HG03139 (cell line): Measurements from ENCODE around the gene GJB4.
"Not testable (repeated sequence)": the region's sequence is repeated elsewhere in the genome, so short reads cannot be mapped to it uniquely, and the experiment has no call there.

Experiments used
- ATAC-seq: cut with Tn5 transposase; IDR thresholded peaks from one replicate; pipeline ENCODE4 v1.9.1; 2021; ENCODE audit not compliant: unreplicated experiment

The GJB4 gene

DNA sequence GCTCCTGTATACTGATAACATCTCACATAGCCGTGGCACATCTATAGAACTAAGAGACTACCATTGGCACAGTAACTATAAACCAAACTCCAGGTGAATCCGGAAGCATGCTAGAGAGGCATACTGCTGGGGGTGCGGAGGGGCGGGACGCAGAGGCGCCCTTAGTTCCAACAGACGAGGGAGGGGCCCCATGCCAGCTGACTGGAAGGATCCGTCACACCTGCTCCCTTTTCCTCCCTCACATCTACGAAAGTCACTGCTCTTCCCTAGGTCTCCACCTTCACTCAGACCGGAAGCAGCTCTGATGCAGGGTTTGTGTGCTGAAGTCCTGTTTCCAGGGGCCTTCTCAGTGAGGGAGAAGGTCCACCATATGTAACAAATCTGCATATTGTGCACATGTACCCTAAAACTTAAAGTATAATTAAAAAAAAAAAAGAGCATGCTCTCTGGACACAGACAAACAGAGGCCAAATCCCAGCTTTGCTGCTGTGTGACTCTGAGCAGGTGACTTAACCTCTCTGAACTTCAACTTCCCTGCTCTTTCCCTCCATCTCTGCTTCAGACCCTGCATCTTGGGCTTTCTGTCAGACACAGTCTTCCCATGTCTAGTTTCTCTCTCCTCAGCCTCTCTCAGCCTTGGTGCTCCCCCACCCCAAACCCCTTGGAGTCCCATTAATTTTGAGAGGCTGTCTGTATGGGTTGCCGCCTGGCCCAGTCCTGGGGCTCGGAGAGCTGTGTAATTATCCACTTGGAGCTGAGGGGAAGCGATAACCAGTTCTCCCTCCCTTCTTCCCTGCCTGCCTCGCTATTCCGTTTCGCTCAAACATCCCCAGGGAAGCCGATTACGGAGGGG lies 12.5 kb upstream of the GJB4 start:
- no peak for ATAC-seq

DNA sequence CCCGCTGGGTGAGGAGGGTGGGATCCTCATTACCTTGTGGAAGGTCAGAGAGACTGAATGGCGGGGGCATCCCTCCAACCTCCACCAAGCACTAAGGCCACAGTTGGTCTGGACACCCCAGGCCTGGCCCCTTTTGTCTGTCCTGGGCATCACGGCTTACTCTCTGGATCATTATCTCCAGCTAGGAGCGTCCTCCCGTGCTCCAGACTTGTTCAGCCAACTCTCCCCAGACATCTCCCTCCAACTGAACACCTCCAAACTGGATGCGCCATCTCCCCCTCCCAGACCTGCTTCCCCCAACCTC lies 11.9 kb upstream of the GJB4 start:
- ATAC-seq: no peak

DNA sequence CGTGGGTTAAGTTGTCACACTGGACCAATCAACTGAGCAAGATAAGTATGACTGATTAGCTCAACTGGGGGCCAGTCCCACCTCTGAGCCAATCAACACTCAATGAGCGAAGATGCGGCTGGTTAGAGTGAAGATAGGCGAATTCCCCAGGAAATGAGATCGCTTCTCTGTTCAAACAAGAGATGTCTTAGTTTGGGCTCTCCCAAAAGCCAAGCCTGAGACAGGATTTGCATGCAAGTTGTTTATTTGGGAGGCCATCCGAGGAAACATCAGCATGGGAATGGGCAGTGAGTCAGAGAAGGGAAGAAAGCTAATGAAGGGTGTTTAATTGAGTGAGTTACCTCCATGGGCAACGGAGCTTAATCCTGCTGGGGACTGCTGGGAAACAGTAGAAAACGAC lies 9.5 kb upstream of the GJB4 start:
- ATAC-seq: no peak

DNA sequence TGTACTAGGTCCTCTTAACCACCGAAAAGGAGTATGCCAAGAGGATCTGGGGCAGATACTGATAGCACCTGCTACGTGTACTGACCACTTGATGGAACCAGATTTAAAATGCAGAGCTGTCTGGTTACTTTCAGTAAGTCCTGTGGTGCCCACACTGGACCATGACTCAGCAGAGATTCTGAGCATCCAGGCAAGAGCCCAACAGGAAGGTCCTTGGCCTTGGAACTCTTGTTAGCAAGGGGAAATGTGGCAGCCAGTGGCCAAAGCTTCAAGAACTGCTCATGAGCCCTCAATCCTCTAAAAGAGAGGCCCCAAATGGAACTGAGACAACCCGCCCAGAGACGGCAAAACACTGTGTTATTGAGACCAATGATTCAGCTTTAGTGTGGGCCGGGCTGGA lies 8.9 kb upstream of the GJB4 start:
- no peak for ATAC-seq

DNA sequence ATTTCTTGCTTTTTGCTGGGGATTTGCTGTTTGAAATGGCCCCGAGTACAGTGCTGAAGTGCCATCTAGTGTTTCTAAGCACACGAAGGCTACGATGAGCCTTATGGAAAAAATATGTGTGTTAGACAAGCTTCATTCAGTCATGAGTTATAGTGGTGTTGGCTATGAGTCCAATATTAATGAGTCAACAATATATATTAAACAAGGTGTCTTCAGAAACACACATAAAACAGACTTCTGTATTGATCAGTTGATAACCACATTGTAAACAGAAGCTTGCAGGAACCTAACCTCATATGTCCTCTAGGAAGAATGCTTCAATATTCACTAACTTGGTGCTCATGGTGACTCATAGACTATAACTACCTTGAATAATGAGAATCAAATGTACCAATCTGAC lies 6.4 kb upstream of the GJB4 start:
- no peak for ATAC-seq

DNA sequence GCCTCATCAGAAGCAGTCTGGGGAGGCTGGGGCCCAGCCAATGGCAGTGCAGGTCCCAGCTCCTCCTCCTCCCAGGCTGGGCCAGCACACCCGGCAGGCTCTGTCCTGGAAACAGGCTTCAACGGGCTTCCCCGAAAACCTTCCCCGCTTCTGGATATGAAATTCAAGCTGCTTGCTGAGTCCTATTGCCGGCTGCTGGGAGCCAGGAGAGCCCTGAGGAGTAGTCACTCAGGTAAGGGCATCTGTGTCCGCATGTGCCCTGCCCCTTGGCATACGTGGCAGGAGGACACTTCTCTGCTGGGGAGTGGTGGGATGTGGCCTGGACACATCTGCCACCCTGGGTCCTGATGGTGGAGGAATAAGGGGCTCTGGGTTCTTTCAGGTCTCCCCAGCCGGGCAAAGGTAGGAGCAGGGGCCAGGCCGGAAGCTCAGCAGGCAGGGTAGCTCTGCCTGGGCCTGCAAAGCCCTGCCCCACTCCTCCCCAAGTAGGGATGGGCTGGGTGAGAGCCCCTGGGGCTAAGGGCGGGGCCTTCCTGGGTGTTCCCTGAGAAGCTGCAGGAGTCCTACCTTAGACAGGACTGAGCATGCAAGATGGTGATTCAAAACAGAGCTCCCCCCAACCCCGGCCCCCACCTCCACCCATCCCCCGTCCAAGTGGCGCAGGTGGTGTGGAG lies 4.4 kb upstream of the GJB4 start, which contains the start of gene GJB5:
Gene GJB5 (plus strand): TSS at position 84 of the 674 bp plus-strand sequence. CDS start 2,284 bp downstream, outside the sequence.
- no peak for ATAC-seq

DNA sequence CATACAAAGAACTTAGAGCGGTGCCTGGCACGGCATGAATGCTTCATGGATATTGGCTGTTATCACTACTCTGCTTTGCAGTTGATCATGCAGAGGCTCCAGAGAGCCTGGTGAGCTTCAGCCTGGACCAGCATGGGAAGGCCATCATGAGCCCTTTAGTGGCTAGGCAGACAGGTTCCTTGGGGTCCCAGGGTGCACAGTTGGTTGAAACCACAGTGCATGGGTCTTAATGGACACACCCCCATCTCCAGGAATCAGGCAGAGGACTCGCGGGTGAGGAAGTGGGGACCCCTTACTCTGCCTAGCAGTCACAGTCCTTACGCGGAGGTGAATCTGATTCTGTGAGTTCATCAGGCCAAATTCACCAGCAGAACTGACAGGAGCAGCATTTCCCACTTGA lies 3.6 kb upstream of the GJB4 start:
- ATAC-seq: no peak

DNA sequence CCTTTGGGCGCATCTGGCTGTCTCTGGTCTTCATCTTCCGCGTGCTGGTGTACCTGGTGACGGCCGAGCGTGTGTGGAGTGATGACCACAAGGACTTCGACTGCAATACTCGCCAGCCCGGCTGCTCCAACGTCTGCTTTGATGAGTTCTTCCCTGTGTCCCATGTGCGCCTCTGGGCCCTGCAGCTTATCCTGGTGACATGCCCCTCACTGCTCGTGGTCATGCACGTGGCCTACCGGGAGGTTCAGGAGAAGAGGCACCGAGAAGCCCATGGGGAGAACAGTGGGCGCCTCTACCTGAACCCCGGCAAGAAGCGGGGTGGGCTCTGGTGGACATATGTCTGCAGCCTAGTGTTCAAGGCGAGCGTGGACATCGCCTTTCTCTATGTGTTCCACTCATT lies 2.2 kb upstream of the GJB4 start:
- ATAC-seq: no peak

DNA sequence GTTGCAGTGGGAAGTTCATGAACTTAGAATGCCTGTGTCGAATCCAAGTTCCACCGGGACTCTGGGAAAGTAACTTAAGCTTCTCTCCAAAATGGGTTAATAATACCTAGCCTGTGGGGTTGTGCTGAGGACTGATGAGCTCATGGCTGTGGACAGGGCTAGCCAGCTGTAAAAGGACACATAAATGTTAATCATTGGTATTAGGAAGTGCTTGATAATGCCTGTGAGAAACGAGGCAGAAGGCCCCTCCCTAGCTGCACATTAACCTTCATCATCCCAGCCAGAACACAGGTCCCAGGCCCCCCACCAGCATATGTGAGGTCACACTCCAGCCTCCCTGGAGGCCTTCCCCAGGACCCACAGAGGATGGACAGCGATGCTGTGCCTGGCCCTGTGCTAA lies 789 bp upstream of the GJB4 start:
- ATAC-seq: no peak

DNA sequence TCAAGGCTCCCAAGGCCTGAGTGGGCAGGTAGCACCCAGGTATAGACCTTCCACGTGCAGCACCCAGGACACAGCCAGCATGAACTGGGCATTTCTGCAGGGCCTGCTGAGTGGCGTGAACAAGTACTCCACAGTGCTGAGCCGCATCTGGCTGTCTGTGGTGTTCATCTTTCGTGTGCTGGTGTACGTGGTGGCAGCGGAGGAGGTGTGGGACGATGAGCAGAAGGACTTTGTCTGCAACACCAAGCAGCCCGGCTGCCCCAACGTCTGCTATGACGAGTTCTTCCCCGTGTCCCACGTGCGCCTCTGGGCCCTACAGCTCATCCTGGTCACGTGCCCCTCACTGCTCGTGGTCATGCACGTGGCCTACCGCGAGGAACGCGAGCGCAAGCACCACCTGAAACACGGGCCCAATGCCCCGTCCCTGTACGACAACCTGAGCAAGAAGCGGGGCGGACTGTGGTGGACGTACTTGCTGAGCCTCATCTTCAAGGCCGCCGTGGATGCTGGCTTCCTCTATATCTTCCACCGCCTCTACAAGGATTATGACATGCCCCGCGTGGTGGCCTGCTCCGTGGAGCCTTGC lies 1.7 kb downstream of the GJB4 start:
- no peak for ATAC-seq

DNA sequence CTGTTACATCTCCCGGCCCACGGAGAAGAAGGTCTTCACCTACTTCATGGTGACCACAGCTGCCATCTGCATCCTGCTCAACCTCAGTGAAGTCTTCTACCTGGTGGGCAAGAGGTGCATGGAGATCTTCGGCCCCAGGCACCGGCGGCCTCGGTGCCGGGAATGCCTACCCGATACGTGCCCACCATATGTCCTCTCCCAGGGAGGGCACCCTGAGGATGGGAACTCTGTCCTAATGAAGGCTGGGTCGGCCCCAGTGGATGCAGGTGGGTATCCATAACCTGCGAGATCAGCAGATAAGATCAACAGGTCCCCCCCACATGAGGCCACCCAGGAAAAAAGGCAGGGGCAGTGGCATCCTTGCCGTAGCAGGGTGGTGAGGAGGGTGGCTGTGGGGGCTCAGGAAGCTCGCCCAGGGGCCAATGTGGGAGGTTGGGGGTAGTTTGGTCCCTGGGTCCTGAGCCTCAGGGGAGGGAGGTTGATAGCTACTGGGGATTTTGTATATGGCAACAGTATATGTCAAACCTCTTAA lies 2.3 kb downstream of the GJB4 start:
- no peak for ATAC-seq

DNA sequence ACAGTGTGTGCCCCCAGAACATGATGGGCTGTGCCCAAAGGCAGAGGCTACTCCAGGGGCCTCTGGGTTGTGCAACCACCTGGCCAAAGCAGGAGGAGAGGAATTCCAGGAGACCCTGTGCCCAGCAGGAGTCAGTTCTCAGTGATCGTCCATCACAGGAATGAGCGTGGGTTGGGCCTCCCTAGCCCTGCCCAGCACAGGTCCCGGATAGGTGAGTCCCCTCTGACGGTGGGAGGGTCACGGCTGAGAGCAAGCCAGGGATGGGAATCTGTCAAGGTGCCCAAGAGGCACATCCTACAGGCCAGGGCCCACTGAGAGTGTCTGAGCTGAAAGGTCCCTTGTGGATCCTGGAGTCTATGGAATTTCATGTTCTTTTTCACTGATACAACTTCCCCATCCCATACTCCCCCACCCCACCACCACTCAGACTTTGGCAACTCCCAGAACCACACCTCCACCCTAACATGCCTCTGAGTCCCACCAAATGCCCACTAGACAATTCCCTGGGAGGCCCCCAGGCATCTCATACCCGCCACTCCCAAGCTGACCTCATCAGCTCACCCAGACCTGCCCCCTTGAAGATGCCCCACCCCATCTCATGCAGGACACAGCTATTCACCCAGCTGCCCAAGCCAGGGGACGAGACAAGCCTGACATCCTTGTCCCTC lies 3.1 kb downstream of the GJB4 start:
- no peak for ATAC-seq

DNA sequence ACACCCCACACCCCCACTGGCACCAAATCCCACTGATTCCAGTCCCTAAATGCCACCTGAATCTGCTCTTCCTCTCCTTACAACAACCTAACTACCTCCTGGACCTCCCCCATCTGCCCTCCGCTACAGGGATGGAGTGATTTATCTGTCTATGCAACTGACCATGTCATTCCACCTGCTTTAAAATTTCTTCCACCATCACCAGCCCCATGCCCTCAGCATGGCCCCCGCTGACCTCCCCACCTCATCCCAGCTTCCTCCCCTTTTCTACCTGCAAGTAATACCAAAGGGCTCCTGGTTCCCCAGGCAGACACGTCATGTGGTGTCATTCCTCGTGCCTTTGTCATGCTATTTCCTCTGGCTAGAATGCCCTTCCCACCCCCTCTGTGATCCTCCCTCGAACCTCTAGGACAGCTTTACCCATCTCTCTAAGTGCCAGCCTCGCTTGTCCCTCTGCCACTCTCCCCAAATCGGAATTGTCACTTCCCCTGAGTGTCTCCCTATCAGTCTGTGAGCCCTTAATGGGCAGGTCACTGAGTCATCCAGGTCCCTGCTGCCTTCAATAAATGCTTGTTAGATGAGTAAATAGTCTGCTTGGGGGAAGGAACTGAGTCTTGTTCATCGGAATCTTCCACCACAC lies 3.7 kb downstream of the GJB4 start:
- ATAC-seq: no peak

DNA sequence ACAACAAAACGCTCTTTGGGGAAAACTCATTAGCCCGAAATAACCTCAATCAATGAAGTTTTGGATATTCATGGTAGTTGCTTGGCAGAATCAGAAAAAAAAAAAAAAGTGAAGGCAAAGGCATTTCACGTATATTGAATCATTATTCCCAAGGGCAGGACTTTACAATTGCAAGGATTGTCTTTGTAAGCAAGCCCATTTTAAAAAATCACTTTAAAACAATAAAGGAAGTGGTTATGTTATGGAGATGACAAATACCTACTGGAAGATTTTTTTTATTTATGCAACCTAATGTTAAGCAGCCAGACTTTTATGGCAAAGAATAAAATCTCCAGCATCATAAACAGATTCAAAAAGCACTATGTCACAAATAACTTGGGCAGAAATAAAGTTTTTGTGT lies 9.3 kb downstream of the GJB4 start:
- no peak for ATAC-seq

DNA sequence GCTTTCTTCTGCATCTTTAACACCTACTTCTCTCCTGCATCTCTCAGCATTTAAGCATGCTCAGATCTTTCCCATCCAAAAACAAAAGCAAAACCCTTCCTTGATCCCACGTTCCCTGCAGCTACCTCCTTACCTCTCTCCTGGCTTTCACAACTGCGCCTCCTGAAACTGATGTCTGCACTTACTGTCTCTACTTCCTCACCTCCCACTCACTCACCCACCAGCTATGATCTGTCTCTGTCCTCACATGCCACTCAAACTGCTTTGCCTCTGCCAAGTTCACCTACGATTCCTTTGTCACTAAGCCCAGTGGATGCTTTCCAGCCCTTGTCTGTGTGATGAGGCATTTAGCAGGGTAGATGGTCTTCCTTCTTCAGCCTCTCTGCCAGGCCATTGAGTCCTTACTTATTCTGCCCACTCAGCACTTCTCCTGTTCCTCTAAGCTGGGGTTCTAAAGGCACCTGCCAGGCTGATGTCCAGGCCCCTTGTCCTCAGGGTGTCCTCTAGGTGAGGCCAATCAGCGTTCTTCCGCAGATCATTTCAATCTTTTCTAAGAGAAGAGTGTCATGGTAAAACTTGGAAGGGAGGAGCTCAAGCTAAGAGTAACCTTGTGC lies 11.5 kb downstream of the GJB4 start:
- ATAC-seq: no peak

DNA sequence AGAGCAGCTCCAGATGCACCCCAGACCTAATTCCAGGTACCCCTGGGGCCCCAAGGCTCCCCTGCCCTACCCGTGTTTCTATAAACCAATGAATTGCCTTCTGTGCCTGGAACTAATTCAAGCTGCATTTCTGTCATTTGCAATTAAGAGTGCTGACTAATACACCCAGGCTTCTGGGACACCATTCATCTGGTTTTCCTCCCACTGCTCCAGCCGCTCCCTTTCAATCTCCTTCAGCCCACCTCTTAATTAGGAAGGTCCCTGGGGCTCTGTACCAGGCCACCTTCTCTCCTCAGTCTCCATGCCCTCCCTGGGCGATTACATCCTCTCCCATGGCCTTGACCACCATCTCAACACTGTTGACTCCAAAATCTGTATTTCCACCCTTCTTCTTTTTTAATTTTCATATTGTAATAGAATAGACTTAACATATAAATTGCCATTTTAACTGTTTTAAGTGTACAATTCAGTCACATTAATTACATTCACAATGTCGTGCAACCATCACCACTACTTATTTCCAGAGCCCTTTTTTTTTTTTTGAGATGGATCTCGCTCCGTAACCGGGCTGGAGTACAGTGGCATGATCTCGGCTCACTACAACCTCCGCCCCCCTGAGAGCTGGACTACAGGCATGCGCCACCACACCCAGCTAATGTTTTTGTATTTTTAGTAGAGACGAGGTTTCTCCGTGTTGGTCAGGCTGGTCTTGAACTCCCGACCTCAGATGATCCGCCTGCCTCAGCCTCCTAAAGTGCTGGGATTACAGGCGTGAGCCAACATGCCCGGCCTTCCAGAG lies 12.2 kb downstream of the GJB4 start:
- no peak for ATAC-seq

DNA sequence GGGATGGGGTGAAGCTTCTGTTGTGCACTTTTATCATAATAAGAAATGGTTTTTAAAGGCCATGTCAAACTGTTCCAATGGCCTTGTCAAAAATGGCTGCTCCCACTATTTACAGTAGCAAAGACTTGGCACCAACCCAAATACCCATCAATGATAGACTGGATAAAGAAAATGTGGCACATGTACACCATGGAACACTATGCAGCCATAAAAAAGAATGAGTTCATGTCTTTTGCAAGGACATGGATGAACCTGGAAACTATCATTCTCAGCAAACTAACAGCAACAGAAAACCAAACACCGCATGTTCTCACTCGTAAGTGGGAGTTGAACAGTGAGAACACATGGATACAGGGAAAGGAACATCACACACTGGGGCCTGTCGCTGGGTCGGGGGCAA lies 13.6 kb downstream of the GJB4 start:
- not testable (repeated sequence) for ATAC-seq

DNA sequence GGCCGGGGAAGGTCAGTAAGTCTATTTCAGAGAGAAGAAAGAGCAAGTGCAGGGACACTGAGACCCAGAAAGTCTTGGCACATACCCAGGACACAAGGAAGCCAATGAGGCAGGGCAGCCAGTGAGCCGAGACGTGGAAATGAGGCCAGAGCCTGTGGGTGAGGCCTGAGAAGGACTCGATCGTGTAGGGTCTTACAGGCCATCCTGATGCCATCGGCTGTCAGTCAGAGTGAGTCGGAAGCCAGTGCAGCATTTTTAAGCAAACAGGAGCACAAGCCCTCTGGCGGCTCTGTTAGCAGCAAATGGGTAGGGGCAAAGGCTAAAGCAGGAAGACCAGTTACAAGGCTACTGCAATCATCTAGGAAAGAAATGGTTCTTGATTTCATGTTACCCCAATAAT lies 15.4 kb downstream of the GJB4 start:
- no peak for ATAC-seq

DNA sequence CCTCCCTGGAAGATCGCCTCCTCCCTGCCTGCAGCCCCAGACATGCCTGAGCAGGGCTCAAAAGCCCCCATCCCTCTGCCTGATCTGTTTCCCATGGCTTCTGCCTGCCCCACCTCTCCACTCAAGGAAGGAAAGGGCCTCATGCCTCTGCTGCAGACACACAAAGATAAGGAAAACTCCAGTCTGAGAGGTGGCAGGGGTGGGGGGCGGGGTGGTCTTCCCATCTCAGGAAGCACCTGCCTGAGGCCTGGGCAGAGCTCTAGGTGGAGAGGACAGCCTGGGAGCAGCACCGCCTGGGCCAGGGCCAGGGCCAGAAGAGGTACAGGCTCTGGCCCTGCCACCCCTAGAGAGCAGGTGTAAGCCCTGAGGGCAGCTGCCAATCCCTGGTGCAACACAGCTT lies 17.4 kb downstream of the GJB4 start:
- ATAC-seq: no peak
